Spinal cord (tissue), 10 donors: ENCODE results near the gene GNAQ. TPM values are rescaled to one million over a fixed set of nuclear protein-coding genes. Genes with fewer than 3 reads are reported as not detected.

Experiments
- DNase-seq, 6 donors: peaks; one replicate each; pipeline versions ENCODE4 v3.0.0 to v3.0.0-alpha.2; 2013 to 2015; ENCODE audit warnings: low spot score in 6 of 6, low read depth in 4 of 6
- H3K27ac ChIP-seq: one replicate; pipeline ENCODE4 v1.5.1; 2013; ENCODE audit warnings: low read depth, low read length, control low read depth
- H3K27me3 ChIP-seq: one replicate; pipeline ENCODE4 v1.6.1; 2013; ENCODE audit warnings: low read length; ENCODE audit not compliant: control insufficient read depth, insufficient read depth
- H3K36me3 ChIP-seq: one replicate; pipeline ENCODE4 v1.6.1; 2013; ENCODE audit warnings: low read length; ENCODE audit not compliant: control insufficient read depth, insufficient read depth
- H3K4me1 ChIP-seq: one replicate; pipeline ENCODE4 v1.6.1; 2013; ENCODE audit warnings: low read length; ENCODE audit not compliant: control insufficient read depth, insufficient read depth
- H3K4me3 ChIP-seq: one replicate; pipeline ENCODE4 v1.5.1; 2013; ENCODE audit warnings: low read depth, low read length, control low read depth
- H3K9me3 ChIP-seq: one replicate; pipeline ENCODE4 v1.6.1; 2013; ENCODE audit warnings: low read length; ENCODE audit not compliant: control insufficient read depth, insufficient read depth
- WGBS: methylation state at CpG from one replicate; pipeline ENCODE4 v1.1.5; 2013; ENCODE audit warnings: missing lambda C conversion rate; ENCODE audit not compliant: insufficient coverage; 5-methylcytosine and 5-hydroxymethylcytosine counted together
- polyA plus RNA-seq, 2 donors: library from polyadenylated mRNA; unstranded; fragments of 120-200 nt; gene quantifications; one replicate each; pipeline ENCODE4 v1.2.1, GENCODE V29; 2013; ENCODE audit not compliant: insufficient read length in 2 of 2
- total RNA-seq, 2 donors: library from RNA; depleted of rRNA in 1 of 2; stranded (reverse); fragments of 120-200 nt in 1 of 2; fragments of >200 nt in 1 of 2; gene quantifications; one replicate each; pipeline versions ENCODE4 v1.2.3 to v1.2.4, GENCODE V29; 2013 to 2014
- donor health status: healthy.

GNAQ gene
- total and polyA plus RNA-seq, 4 donors, result 53.2 to 134 (median 102) TPM

- Histone ChIP-seq H3K27me3 (no peaks in the 10 kb centered on the region), H3K27ac (no peak overlapping the region), H3K4me3 (no peak overlapping the region), H3K4me1 (no peaks in the 10 kb centered on the region), H3K36me3 (no peaks in the 10 kb centered on the region), H3K9me3 (no peaks in the 10 kb centered on the region)
- DNase-seq, result no peak
- WGBS, result no CpG with 5 or more reads among the region's 3 CpGs
These were observed 272.2 kb downstream of the GNAQ start for GRCh38 chr9:77759391-77759790.

GRCh38 chr9:77756449-77756848, 275.2 kb downstream of the GNAQ start:
- Histone ChIP-seq H3K36me3 (no peaks in the 10 kb centered on the region), H3K27ac (no peak overlapping the region), H3K4me3 (no peak overlapping the region), H3K9me3 (no peaks in the 10 kb centered on the region), H3K27me3 (no peaks in the 10 kb centered on the region), H3K4me1 (no peaks in the 10 kb centered on the region)
- no peak for DNase-seq
- WGBS, result 83% methylated on average over 1 of the region's 1 CpG

- Histone ChIP-seq H3K27ac (no peak overlapping the region), H3K9me3 (no peaks in the 10 kb centered on the region), H3K36me3 (no peaks in the 10 kb centered on the region), H3K27me3 (no peaks in the 10 kb centered on the region), H3K4me1 (no peaks in the 10 kb centered on the region), H3K4me3 (no peak overlapping the region)
- no peak for DNase-seq
- no CpG with 5 or more reads among the region's 9 CpGs for WGBS
These were observed 278.4 kb downstream of the GNAQ start for GRCh38 chr9:77753180-77753579.

- Histone ChIP-seq H3K4me3 (no peak overlapping the region), H3K9me3 (no peaks in the 10 kb centered on the region), H3K36me3 (no peaks in the 10 kb centered on the region), H3K4me1 (no peaks in the 10 kb centered on the region), H3K27me3 (no peaks in the 10 kb centered on the region), H3K27ac (no peak overlapping the region)
- WGBS, result no CpG with 5 or more reads among the region's 1 CpG
- peak in 1 of 6 donors; percentile 37 for DNase-seq
These were observed 279.1 kb downstream of the GNAQ start for GRCh38 chr9:77752554-77752953.

DNA sequence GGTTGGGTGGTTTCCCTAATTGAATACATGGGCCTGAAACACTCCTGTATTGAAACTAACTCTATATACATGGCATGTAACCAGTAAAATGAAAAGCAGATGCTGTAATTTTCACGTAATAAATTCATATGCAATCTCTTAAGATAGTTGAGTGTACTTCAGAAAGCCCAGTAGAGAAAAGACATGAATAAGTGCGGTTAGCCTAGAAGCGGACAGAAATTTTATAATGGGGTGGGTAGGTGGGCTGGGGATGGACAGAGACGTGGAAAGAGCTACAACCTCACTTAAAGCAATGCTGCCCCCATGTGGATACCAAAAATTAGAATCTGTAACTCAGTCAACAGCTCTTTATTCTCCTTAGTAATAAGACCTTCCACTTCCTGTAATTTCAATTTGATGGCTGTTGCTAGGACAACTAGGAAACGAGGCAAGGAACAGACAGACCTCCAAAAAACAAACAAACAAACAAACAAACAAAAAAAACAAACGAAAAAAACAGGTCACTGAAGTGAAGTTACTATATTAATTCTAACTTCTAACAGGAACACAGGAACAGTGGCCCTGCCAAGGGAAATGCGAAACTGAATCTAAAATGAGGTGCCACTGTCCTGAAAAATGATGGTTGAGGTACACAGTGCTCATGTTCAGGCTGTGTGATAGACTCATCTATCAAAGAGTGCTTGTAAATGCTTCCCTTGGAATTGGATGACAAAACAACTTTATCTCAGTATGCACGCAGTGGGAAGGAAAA, 280.1 kb downstream of the GNAQ start:
- no peaks in the 10 kb centered on the region for H3K27me3 ChIP-seq
- H3K9me3 ChIP-seq, result no peaks in the 10 kb centered on the region
- H3K4me3 ChIP-seq, result no peak overlapping the region
- peak; percentile 29 to 90 (median 56) for DNase-seq
- H3K36me3 ChIP-seq, result no peaks in the 10 kb centered on the region
- 80% methylated on average over 1 of the region's 8 CpGs for WGBS
- no peaks in the 10 kb centered on the region for H3K4me1 ChIP-seq
- no peak overlapping the region for H3K27ac ChIP-seq

- whole genome bisulfite sequencing, result no CpG with 5 or more reads among the region's 1 CpG
- DNase-seq, result peak in 1 of 6 donors; percentile 24
- H3K27ac ChIP-seq, result no peak overlapping the region
- H3K36me3 ChIP-seq, result no peaks in the 10 kb centered on the region
- no peak overlapping the region for H3K4me3 ChIP-seq
- no peaks in the 10 kb centered on the region for H3K27me3 ChIP-seq
- peaks cover 3% of the 10 kb centered on the region for H3K9me3 ChIP-seq
- H3K4me1 ChIP-seq, result no peaks in the 10 kb centered on the region
These were observed 280.6 kb downstream of the GNAQ start for GRCh38 chr9:77750981-77751340.

GRCh38 chr9:77750284-77750683, 281.3 kb downstream of the GNAQ start:
- no peak overlapping the region for H3K4me3 ChIP-seq
- H3K9me3 ChIP-seq, result peaks cover 3% of the 10 kb centered on the region
- no peaks in the 10 kb centered on the region for H3K4me1 ChIP-seq
- WGBS, result no CpG with 5 or more reads among the region's 1 CpG
- H3K27me3 ChIP-seq, result no peaks in the 10 kb centered on the region
- DNase-seq, result peak in 1 of 6 donors; percentile 32
- no peaks in the 10 kb centered on the region for H3K36me3 ChIP-seq
- H3K27ac ChIP-seq, result no peak overlapping the region

DNA sequence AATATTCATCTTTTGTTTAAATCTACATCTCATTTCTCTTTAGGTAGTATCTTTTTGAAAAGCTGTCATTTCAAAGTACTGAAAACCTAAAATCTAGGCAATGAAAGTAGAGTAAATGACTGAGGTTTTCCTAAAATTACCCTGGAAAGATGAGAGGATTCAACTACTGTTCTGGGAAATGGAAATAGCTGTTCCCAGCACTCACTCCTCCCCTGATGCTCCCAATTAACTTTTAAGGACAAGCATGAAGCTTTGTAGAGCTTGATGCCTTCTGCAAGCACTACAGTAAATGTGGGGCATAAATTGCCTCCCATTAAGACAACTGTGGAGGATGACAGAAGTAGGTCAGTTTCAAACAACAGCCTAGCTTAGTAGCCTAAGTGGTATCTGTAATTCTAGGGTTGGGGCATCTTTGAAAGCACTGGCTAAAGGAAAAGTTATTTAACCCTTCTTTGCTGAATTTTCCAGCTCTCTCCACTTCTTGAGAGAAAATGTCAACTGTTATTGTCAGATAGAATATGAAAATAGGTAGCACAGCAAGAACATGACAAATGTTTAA, 283.3 kb downstream of the GNAQ start:
- DNase-seq, result peak in 2 of 6 donors; percentile 20 to 59
- Histone ChIP-seq H3K4me1 (no peaks in the 10 kb centered on the region), H3K4me3 (no peak overlapping the region), H3K27ac (no peak overlapping the region), H3K27me3 (no peaks in the 10 kb centered on the region), H3K9me3 (peaks cover 3% of the 10 kb centered on the region), H3K36me3 (no peaks in the 10 kb centered on the region)

DNA sequence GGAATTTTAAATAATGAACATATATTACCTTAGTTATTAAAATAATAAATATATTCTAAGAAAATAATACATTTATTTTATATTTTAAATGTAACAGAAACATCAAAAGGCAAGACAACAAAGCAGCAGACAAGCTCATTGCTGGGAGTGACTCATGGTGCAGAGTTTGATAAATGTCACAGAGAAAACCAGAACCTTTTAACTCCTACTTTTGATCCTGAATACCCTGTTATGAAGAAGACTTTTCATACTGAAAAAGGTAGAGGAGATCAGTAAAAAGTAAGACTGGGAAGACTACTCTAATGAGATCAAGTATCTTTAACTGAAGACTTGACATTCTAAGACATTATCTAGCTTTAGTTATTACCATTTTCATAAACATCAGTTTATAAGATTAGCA, 284.4 kb downstream of the GNAQ start:
- Histone ChIP-seq H3K4me1 (no peaks in the 10 kb centered on the region), H3K27me3 (no peaks in the 10 kb centered on the region), H3K36me3 (no peaks in the 10 kb centered on the region), H3K27ac (no peak overlapping the region), H3K9me3 (peaks cover 3% of the 10 kb centered on the region), H3K4me3 (no peak overlapping the region)
- DNase-seq, result no peak

GRCh38 chr9:77744841-77745430, 286.7 kb downstream of the GNAQ start:
- Histone ChIP-seq H3K9me3 (peaks cover 3% of the 10 kb centered on the region), H3K36me3 (no peaks in the 10 kb centered on the region), H3K27me3 (no peaks in the 10 kb centered on the region), H3K4me1 (no peaks in the 10 kb centered on the region), H3K4me3 (no peak overlapping the region), H3K27ac (no peak overlapping the region)
- no CpG with 5 or more reads among the region's 6 CpGs for WGBS
- peak in 1 of 6 donors; percentile 35 for DNase-seq
